NCI-H187 treated with DMSO at 0.1 percent for 48 hours (cell line): ENCODE measurements around the gene CACNA2D3.

Experiments
- DNase-seq: peaks from one replicate; lab custom pipeline; 2025; lab: John Stamatoyannopoulos, UW

CACNA2D3 gene

GRCh38 chr3:54274607-54275006, 152.3 kb downstream of the CACNA2D3 start:
- no peak for DNase-seq

- DNase-seq: no peak
Observed at GRCh38 chr3:54279005-54279583, 156.7 kb downstream of the CACNA2D3 start.

DNA sequence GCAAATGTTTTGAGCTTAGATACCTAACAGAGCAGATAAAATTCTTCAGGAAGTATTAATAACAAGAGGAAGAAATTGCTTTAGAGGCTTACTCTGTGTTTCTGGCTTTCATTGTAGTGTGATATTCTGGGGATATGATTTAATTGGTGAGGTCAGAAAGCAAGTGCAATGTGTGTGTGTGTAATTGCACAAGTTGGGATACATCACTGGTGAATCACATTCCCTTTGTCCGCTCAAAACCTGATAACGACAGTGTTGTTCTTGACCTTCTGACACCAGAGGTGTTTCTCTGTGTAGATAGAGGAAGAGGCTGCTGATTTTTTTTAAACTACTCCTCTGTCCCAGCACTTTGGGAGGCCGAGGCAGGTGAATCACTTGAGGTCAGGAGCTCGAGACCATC, 161.1 kb downstream of the CACNA2D3 start:
- DNase-seq: no peak

- no peak for DNase-seq
Observed at GRCh38 chr3:54294214-54294613, 171.9 kb downstream of the CACNA2D3 start.

GRCh38 chr3:54296531-54296930, 174.2 kb downstream of the CACNA2D3 start:
- DNase-seq: no peak

- no peak for DNase-seq
Observed at GRCh38 chr3:54299169-54299935, 177.0 kb downstream of the CACNA2D3 start.

- DNase-seq: no peak
Observed at GRCh38 chr3:54303517-54304375, 181.4 kb downstream of the CACNA2D3 start.

DNA sequence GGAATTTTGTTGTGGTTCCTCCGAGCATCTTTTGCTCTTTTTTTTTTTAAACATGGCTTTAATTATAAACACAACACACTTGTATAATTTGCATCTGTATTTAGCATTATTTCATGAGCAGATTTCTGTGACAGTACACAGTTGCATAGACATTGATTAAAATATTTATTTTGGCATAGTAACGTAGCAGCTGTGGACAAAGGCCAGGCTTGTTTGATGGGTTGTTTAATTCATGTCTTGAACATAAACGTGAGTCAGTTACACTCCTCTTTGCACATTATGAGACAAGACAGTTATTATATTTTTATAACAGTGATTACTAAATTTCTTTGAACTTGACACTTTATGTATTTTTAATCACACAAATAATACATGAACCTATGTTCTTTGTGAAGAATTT, 182.5 kb downstream of the CACNA2D3 start:
- DNase-seq: no peak

DNA sequence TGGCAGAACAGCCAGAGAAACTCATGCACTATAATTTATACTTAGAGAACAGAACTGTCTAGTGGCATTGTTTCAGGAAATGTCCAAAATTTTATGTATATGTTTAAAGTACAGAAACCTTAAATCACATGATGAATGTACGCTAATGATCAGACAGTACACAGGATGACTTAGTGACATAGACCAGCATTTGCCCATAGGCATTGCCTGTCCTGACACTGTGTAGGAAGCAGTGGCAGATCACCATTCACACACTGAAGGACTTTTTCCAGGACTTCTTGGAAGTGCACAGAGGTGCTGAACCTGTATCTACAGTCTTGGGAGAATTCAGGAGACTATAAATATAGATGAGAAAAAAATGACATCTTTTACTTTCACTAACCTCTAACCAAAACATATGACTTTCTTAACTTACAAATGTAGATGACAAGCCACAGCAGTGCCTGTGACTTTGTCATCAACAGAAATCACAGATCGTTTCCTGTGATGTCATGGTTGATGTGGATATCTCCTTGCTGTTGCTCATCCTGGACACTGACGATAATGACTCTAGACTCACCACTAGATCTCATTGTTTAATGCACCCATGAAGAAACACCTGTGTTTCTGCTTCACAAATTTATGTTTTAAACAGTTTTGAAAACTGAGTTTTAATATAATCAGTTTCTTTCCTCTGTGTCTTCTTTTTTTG, 183.2 kb downstream of the CACNA2D3 start:
- no peak for DNase-seq

- no peak for DNase-seq
Observed at GRCh38 chr3:54307566-54308180, 185.3 kb downstream of the CACNA2D3 start.

DNA sequence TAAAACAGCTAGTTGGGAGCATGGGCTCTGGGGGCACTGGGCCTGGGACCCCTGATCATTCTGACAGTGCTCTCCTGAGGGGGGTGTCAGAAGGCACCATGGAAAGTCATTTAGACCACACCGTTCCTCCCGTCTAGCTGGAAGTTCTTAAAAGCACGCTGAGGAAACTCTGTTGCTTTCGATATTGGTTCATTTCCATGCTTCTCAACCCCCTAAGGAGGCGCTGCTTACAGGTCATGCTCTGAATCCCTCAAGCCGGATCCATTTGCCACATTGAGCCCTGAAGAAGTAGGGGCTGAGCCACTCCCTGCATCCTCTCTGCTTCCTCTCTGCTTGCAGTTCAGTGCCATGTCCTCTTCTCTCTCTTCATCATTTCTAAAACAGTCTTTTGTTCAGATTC, 187.2 kb downstream of the CACNA2D3 start:
- DNase-seq: no peak

DNA sequence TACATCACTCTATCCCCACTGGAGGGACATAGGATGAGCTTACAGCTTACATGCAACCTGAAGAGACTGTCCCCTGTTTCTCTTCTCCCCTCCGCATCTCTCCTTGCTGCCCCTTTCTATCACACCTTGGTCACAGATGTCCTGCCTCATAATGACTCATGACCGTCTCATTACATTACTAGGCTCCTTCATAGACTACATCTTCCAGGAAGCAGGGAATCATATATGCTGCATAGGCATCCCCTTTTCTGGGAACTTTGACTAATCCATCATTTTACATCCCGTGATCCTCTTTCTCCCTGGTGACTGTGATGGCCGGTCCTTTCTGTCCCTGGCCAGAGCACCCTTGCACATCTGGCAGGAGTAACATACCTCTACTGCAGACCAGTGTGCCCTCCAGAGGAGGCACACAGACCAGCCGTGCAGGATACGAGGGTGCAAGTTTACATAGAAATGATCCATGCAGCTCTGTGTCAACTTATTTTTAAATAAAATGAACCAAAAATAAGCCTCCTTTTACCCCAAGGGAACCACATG, 188.9 kb downstream of the CACNA2D3 start:
- no peak for DNase-seq

- DNase-seq: no peak
Observed at GRCh38 chr3:54312156-54312899, 190.0 kb downstream of the CACNA2D3 start.

GRCh38 chr3:54313418-54313817, 191.1 kb downstream of the CACNA2D3 start:
- DNase-seq: no peak

DNA sequence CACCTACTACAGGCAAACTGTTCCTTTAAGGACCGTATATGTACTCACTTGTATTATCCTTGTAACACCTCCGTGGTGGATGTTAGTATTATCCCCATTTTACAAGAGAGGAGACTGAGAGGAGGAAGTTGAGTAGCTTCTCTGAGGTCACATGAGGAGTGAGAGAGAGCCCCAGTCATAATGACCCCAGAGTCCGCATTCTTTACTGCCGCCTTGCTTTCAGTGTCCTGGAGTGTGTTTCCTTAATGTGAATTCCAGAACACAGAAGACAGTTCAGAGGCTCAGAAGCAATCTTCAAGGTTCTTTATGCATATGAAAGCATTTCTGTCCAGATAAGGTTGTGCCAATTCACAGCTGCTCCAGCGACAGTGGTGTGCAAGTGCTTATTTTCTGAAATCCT, 199.2 kb downstream of the CACNA2D3 start:
- DNase-seq: no peak

GRCh38 chr3:54322354-54322753, 200.0 kb downstream of the CACNA2D3 start:
- no peak for DNase-seq

DNA sequence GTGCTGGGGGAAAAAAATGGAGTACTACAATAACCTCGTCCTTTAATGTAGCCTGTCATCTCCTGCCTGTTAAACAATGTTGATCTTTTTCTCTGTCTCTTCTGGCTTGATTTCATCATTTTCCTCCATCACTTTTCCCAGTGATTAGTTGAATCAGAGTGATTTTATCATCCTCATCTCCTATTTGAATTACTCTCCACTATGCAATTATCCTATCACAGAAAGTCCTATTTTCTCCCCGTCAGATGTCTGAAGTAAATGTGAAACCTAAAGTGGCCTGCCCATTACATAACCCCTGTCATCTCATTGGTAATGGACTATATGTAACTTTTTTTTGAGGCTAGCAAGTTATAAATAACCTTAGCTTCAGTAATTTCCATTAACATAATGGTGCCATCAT, 201.8 kb downstream of the CACNA2D3 start:
- no peak for DNase-seq

GRCh38 chr3:54326951-54327350, 204.6 kb downstream of the CACNA2D3 start:
- no peak for DNase-seq

DNA sequence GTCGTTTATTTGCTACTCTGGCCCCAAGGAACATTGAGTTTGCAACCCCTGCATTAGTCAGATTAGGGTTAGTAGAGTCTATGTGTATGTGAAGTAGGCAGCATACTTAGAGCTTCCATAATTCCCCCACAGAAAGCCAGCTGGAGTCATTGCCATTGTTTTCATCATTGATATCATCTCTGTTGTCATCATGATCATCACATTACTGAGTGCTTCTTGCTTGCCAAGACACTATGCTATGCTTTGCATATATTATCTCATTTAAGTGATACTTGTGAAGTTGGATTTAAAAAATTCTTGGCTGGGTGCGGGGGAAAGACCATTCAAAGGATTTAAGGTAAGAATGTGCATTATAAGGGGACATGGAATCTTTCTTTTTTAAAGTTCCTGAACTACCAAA, 209.0 kb downstream of the CACNA2D3 start:
- DNase-seq: no peak

DNA sequence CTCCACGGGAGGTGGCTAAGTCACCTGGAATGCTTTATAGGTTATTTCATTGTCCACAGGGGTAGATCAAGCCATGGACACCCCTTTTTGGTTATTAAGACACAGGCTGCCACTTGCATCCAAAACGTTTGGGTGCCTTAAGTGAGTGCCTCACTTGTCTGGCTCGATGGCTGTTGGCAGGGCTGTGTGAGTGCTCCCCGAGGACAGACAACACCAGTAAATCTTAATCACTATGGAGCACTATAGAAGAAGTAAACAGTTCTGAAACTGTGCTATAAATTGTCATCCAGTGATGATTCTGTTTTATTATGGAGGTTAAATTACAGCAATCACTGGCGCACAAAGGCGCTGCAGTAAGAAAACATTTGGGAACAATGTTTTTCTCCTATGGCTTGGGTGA, 215.5 kb downstream of the CACNA2D3 start:
- DNase-seq: no peak

GRCh38 chr3:54339608-54340007, 217.3 kb downstream of the CACNA2D3 start:
- no peak for DNase-seq
